ENCODE data around the gene ZNF804B. TPM values are rescaled to one million over a fixed set of nuclear protein-coding genes. Genes with fewer than 3 reads are reported as not detected.

Gene ZNF804B
- not detected in 2 replicates for total RNA-seq

GRCh38 chr7:88759230-88760135, at the start of gene ZNF804B:
Gene ZNF804B (plus strand): TSS chr7:88759700. CDS start chr7:88759977, 277 bp downstream.

GRCh38 chr7:88795553-88795952, 36.1 kb downstream of the ZNF804B start, which contains the start of gene TEX47:
Gene TEX47 (minus strand): TSS chr7:88795737. CDS start chr7:88794942, 795 bp downstream.

Other genes starting within 250 kb of the ZNF804B start
- gene TEX47, start 36.0 kb downstream of the ZNF804B start, total RNA-seq: not detected in 2 replicates